Measurements from ENCODE around the gene SYNDIG1L.

Gene SYNDIG1L

GRCh38 chr14:74412753-74413152 lies 13.3 kb downstream of the SYNDIG1L start:
- ChIA-PET POLR2A (no interaction called here), CTCF (no interaction called here)
- TF ChIP-seq, protein P1, sequence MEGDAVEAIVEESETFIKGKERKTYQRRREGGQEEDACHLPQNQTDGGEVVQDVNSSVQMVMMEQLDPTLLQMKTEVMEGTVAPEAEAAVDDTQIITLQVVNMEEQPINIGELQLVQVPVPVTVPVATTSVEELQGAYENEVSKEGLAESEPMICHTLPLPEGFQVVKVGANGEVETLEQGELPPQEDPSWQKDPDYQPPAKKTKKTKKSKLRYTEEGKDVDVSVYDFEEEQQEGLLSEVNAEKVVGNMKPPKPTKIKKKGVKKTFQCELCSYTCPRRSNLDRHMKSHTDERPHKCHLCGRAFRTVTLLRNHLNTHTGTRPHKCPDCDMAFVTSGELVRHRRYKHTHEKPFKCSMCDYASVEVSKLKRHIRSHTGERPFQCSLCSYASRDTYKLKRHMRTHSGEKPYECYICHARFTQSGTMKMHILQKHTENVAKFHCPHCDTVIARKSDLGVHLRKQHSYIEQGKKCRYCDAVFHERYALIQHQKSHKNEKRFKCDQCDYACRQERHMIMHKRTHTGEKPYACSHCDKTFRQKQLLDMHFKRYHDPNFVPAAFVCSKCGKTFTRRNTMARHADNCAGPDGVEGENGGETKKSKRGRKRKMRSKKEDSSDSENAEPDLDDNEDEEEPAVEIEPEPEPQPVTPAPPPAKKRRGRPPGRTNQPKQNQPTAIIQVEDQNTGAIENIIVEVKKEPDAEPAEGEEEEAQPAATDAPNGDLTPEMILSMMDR (IDR thresholded peaks at IDR 0.05; ENCODE audit: insufficient read depth, low read length, missing control alignments) = no peak
- DNase-seq (ENCODE audit: low read depth, low spot score) = no peak
- no peak overlapping the region for H3K4me3 ChIP-seq (ENCODE audit: low read depth, low read length)

DNA sequence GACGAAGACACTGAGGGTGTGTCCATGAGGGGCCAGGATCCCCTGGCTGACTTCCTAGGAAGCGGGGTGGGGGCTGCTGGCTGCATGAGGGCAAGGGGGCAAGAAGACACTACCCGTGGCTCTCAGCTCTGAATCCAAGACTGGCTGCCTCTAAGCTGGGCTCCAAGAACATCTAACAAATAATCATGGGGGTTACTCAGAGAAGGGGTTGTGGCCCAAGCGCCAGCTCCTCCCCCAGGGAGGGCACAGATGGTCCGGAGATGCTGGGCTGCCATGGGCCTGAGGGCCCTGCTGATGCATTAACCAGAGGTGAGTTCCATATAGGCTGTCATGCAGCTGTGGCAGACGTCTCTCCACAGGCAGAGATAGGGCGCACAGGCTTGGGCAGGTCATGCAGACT lies 14.3 kb downstream of the SYNDIG1L start:
- DNase-seq (ENCODE audit: low read depth, low spot score) = no peak
- ChIA-PET POLR2A (no interaction called here), CTCF (no interaction called here)
- TF ChIP-seq, protein P1 (IDR thresholded peaks at IDR 0.05; ENCODE audit: insufficient read depth, low read length, missing control alignments) = no peak
- no peak overlapping the region for H3K4me3 ChIP-seq (ENCODE audit: low read depth, low read length)

DNA sequence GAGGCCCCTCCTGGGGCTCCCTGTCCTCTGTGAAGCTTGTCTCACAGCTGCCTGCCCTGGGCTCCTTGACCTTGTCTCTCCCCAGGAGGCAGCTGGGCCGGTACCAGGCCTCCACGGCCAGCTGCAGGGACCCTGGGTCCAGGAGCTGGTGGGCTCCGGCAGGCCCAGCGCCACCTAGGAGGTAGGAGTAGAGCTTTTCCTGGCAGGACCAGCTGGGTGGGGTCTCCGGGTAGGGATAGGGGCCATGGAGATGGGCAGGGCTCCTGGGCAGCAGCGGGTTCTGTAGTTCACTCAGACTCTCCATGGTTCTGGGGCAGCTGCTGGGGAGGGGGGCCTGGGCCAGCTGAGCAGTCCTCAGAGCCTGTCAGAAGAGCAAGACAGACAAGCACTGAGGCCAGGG lies 16.6 kb downstream of the SYNDIG1L start:
- TF ChIP-seq, protein P1 (IDR thresholded peaks at IDR 0.05; ENCODE audit: insufficient read depth, low read length, missing control alignments) = no peak
- DNase-seq (ENCODE audit: low read depth, low spot score) = no peak
- no peak overlapping the region for H3K4me3 ChIP-seq (ENCODE audit: low read depth, low read length)
- ChIA-PET CTCF (no interaction called here), POLR2A (no interaction called here)

GRCh38 chr14:74408870-74409269 lies 17.1 kb downstream of the SYNDIG1L start:
- DNase-seq (ENCODE audit: low read depth, low spot score) = no peak
- POLR2A ChIA-PET = no interaction called here
- TF ChIP-seq, protein P1 (IDR thresholded peaks at IDR 0.05; ENCODE audit: insufficient read depth, low read length, missing control alignments) = no peak
- no peak overlapping the region for H3K4me3 ChIP-seq (ENCODE audit: low read depth, low read length)
- CTCF ChIA-PET = no interaction called here

DNA sequence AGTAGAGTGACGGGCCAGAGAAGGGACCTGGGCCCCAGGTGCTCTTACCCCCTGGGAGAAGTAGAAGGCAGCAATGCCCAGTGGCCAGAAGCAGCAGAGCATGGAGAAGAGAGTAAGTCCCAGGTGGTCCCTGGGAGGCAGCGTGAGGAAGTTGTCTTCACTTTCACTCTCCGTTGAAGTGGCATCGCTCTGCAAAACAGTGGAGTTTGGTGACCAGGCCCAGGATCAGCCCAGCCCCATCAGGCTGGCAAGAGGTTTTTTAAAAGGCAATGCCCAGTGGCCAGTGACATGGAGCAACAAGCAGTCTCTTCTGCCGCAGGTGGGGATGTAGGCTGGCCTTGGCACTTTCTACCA lies 18.2 kb downstream of the SYNDIG1L start:
- TF ChIP-seq, protein P1 (IDR thresholded peaks at IDR 0.05; ENCODE audit: insufficient read depth, low read length, missing control alignments) = no peak
- ChIA-PET CTCF (no interaction called here), POLR2A (no interaction called here)
- no peak overlapping the region for H3K4me3 ChIP-seq (ENCODE audit: low read depth, low read length)
- DNase-seq (ENCODE audit: low read depth, low spot score) = no peak

- ChIA-PET CTCF (no interaction called here), POLR2A (no interaction called here)
- no peak for DNase-seq (ENCODE audit: low read depth, low spot score)
- TF ChIP-seq, protein P1 (IDR thresholded peaks at IDR 0.05; ENCODE audit: insufficient read depth, low read length, missing control alignments) = no peak
- H3K4me3 ChIP-seq (ENCODE audit: low read depth, low read length) = no peak overlapping the region
Observed at GRCh38 chr14:74407021-74407800, 18.8 kb downstream of the SYNDIG1L start.

Measured in AG04449 (cell line).